GM12864 (cell line): ENCODE results near the gene SGSH.

Experiments
- DNase-seq: peaks from one replicate; pipeline ENCODE4 v3.0.0-alpha.2; 2011; ENCODE audit warnings: low read depth
- H3K4me3 ChIP-seq: 2 replicates; pipeline ENCODE4 v1.5.1; 2011; ENCODE audit warnings: mild to moderate bottlenecking, low read depth, low read length, control low read depth
- CTCF ChIP-seq: IDR thresholded peaks from 2 replicates; pipeline ENCODE4 v1.5.1; 2011; ENCODE audit warnings: low read depth, mild to moderate bottlenecking, moderate library complexity, low read length, control low read depth, inconsistent platforms; ENCODE audit errors: missing control alignments

SGSH gene

GRCh38 chr17:80236911-80237310 is 16.8 kb upstream of the SGSH start:
- DNase-seq = no peak
- H3K4me3 ChIP-seq = no peak overlapping the region
- TF ChIP-seq CTCF = no peak

- TF ChIP-seq CTCF = no peak
- DNase-seq = no peak
- H3K4me3 ChIP-seq = no peak overlapping the region
These were observed 13.1 kb upstream of the SGSH start for GRCh38 chr17:80233202-80233601.

GRCh38 chr17:80232438-80232837 is 12.3 kb upstream of the SGSH start:
- TF ChIP-seq CTCF = no peak
- DNase-seq = no peak
- no peak overlapping the region for H3K4me3 ChIP-seq

GRCh38 chr17:80229011-80229410 is 8.9 kb upstream of the SGSH start:
- TF ChIP-seq CTCF = no peak
- no peak for DNase-seq
- no peak overlapping the region for H3K4me3 ChIP-seq

GRCh38 chr17:80228477-80228876 is 8.3 kb upstream of the SGSH start:
- no peak for TF ChIP-seq CTCF
- no peak for DNase-seq
- no peak overlapping the region for H3K4me3 ChIP-seq

GRCh38 chr17:80227666-80228065 is 7.5 kb upstream of the SGSH start:
- no peak for DNase-seq
- no peak for TF ChIP-seq CTCF
- no peak overlapping the region for H3K4me3 ChIP-seq

GRCh38 chr17:80227156-80227555 is 7.0 kb upstream of the SGSH start:
- no peak for DNase-seq
- no peak overlapping the region for H3K4me3 ChIP-seq
- no peak for TF ChIP-seq CTCF
